AG08395 (cell line): ENCODE data around the gene SPIN4.
"Not testable (repeated sequence)": the region's sequence is repeated elsewhere in the genome, so short reads cannot be mapped to it uniquely, and the experiment has no call there.

ENCODE experiments used
- DNase-seq: peaks from one replicate; pipeline ENCODE4 v3.0.0; 2012; ENCODE audit warnings: mixed read lengths, low spot score

SPIN4 gene

GRCh38 chrX:63350941-63351616, at the start of gene SPIN4:
SPIN4 (minus strand) TSS chrX:63351332; CDS start chrX:63350819, 513 bp downstream.
- peak; percentile 87 for DNase-seq

GRCh38 chrX:63400340-63400739, 49.2 kb upstream of the SPIN4 start:
- DNase-seq, result no peak

- no peak for DNase-seq
Measured at GRCh38 chrX:63394872-63395271, 43.7 kb upstream of the SPIN4 start.

- not testable (repeated sequence) for DNase-seq
Measured at GRCh38 chrX:63393094-63393493, 42.0 kb upstream of the SPIN4 start.

GRCh38 chrX:63387411-63387810, 36.3 kb upstream of the SPIN4 start:
- no peak for DNase-seq

- not testable (repeated sequence) for DNase-seq
Measured at GRCh38 chrX:63384263-63384662, 33.1 kb upstream of the SPIN4 start.

GRCh38 chrX:63373012-63373411, 21.9 kb upstream of the SPIN4 start:
- not testable (repeated sequence) for DNase-seq

- DNase-seq, result not testable (repeated sequence)
Measured at GRCh38 chrX:63367699-63368098, 16.6 kb upstream of the SPIN4 start.

- DNase-seq, result no peak
Measured at GRCh38 chrX:63363788-63364187, 12.7 kb upstream of the SPIN4 start.

- DNase-seq, result no peak
Measured at GRCh38 chrX:63361494-63361893, 10.4 kb upstream of the SPIN4 start.

- DNase-seq, result no peak
Measured at GRCh38 chrX:63354484-63354883, 3.4 kb upstream of the SPIN4 start.

- no peak for DNase-seq
Measured at GRCh38 chrX:63350465-63350877, 661 bp downstream of the SPIN4 start.

GRCh38 chrX:63349307-63349706, 1.8 kb downstream of the SPIN4 start:
- DNase-seq, result no peak

- no peak for DNase-seq
Measured at GRCh38 chrX:63330681-63331080, 20.5 kb downstream of the SPIN4 start.

GRCh38 chrX:63327788-63328187, 23.3 kb downstream of the SPIN4 start:
- no peak for DNase-seq

GRCh38 chrX:63299596-63299995, 51.5 kb downstream of the SPIN4 start:
- DNase-seq, result no peak
